ENCODE results near the gene LRRN2. TPM values are rescaled to one million over a fixed set of nuclear protein-coding genes. Genes with fewer than 3 reads are reported as not detected.

Gene LRRN2
- total and polyA plus RNA-seq, 2 donors (not counting 1 experiment from before 2014, with no cell fraction given): not detected

GRCh38 chr1:204568576-204569315 lies 116.8 kb downstream of the LRRN2 start:
- H3K27me3 ChIP-seq (ENCODE audit: control insufficient read depth, insufficient read depth, low read length): no peaks in the 10 kb centered on the region
- no peak overlapping the region for H3K4me2 ChIP-seq (ENCODE audit: extremely low read depth, insufficient read depth, low read length)
- no peak overlapping the region for H3K4me3 ChIP-seq (replicated peaks in 1 of 4; ENCODE audit: control extremely low read depth in 1 of 4, insufficient read depth in 1 of 4, low read depth in 3 of 4, low read length in 4 of 4)
- H4K20me1 ChIP-seq (ENCODE audit: control insufficient read depth, extremely low read depth, insufficient read depth, low read length): no peaks in the 10 kb centered on the region
- no peaks in the 10 kb centered on the region for H3K79me2 ChIP-seq (ENCODE audit: control insufficient read depth, insufficient read depth, low read length)
- H3K4me1 ChIP-seq (ENCODE audit: control insufficient read depth, extremely low read depth, insufficient read depth, low read length): no peaks in the 10 kb centered on the region
- no peak for DNase-seq (ENCODE audit: low read depth in 2 of 2)
- H2AFZ ChIP-seq (ENCODE audit: low read length): no peak overlapping the region
- H3K36me3 ChIP-seq (ENCODE audit: control insufficient read depth, insufficient read depth, low read length): no peaks in the 10 kb centered on the region
- no peaks in the 10 kb centered on the region for H3K9me3 ChIP-seq (ENCODE audit: control insufficient read depth, insufficient read depth, low read depth, low read length)
- H3K9ac ChIP-seq (ENCODE audit: insufficient read depth, low read length): no peak overlapping the region
- no peak overlapping the region for H3K27ac ChIP-seq (ENCODE audit: insufficient read depth, low read length)
- TF ChIP-seq EZH2 (IDR thresholded peaks at IDR 0.05; ENCODE audit: low read length, missing control alignments) (no peak), CTCF (conservative IDR thresholded peaks at IDR 0.05 in 1 of 2, IDR thresholded peaks at IDR 0.05 in 1 of 2; ENCODE audit: low read depth in 1 of 2, low read length in 2 of 2) (no peak)

Other genes with a start within 250 kb of the LRRN2 start
- 1.0 and 2.5 TPM in 2 replicates for gene PIK3C2B, start 190.9 kb downstream of the LRRN2 start, total RNA-seq
- 1.4 and 2.4 TPM in 2 replicates for gene PIK3C2B, start 190.9 kb downstream of the LRRN2 start, polyA plus RNA-seq
- 29.5 and 41.0 TPM in 2 replicates for gene MDM4, start 169.3 kb downstream of the LRRN2 start, total RNA-seq
- 14.2 and 23.6 TPM in 2 replicates for gene MDM4, start 169.3 kb downstream of the LRRN2 start, polyA plus RNA-seq
- 16.2 and 16.5 TPM in 2 replicates for gene NFASC, start 185.1 kb upstream of the LRRN2 start, total RNA-seq
- 13.4 and 24.8 TPM in 2 replicates for gene NFASC, start 185.1 kb upstream of the LRRN2 start, polyA plus RNA-seq